Stimulated activated naive CD8-positive, alpha-beta T cell treated with anti-CD3 and anti-CD28 coated beads, Interleukin-15, Interleukin-2, amounts not matched to agents 100 ng/mL and 50 ng/mL, for 24 hours (primary cell): ENCODE data around the gene CALHM6.

Experiments used
- H3K27ac Mint-ChIP-seq: one replicate; pipeline ENCODE4 v1.8.0; 2021; ENCODE audit warnings: mild to moderate bottlenecking, mixed read lengths
- H3K27me3 Mint-ChIP-seq: one replicate; pipeline ENCODE4 v1.8.0; 2021; ENCODE audit warnings: mixed read lengths
- H3K36me3 Mint-ChIP-seq: one replicate; pipeline ENCODE4 v1.8.0; 2021; ENCODE audit warnings: low read depth, mixed read lengths
- H3K4me1 Mint-ChIP-seq: one replicate; pipeline ENCODE4 v1.8.0; 2021; ENCODE audit warnings: low read depth, mixed read lengths
- H3K4me3 Mint-ChIP-seq: one replicate; pipeline ENCODE4 v1.8.0; 2021; ENCODE audit warnings: mild to moderate bottlenecking, mixed read lengths
- H3K9me3 Mint-ChIP-seq: one replicate; pipeline ENCODE4 v1.8.0; 2021; ENCODE audit warnings: mixed read lengths

The CALHM6 gene

GRCh38 chr6:116437656-116438055, 23.5 kb upstream of the CALHM6 start:
- Mint-ChIP-seq H3K27me3 (peaks cover 11% of the 10 kb centered on the region), H3K27ac (no peak overlapping the region), H3K4me1 (no peaks in the 10 kb centered on the region), H3K36me3 (no peaks in the 10 kb centered on the region), H3K9me3 (no peaks in the 10 kb centered on the region), H3K4me3 (no peak overlapping the region)

GRCh38 chr6:116438590-116439448, 22.4 kb upstream of the CALHM6 start:
- Mint-ChIP-seq H3K9me3 (no peaks in the 10 kb centered on the region), H3K27ac (no peak overlapping the region), H3K36me3 (no peaks in the 10 kb centered on the region), H3K4me3 (no peak overlapping the region), H3K27me3 (peaks cover 17% of the 10 kb centered on the region), H3K4me1 (no peaks in the 10 kb centered on the region)

- no peaks in the 10 kb centered on the region for H3K4me1 Mint-ChIP-seq
- H3K36me3 Mint-ChIP-seq, result no peaks in the 10 kb centered on the region
- H3K27me3 Mint-ChIP-seq, result peaks cover 17% of the 10 kb centered on the region
- no peaks in the 10 kb centered on the region for H3K9me3 Mint-ChIP-seq
- H3K4me3 Mint-ChIP-seq, result no peak overlapping the region
- H3K27ac Mint-ChIP-seq, result no peak overlapping the region
Measured at GRCh38 chr6:116439522-116440051, 21.6 kb upstream of the CALHM6 start.

GRCh38 chr6:116443105-116443504, 18.1 kb upstream of the CALHM6 start:
- H3K4me3 Mint-ChIP-seq, result no peak overlapping the region
- no peak overlapping the region for H3K27ac Mint-ChIP-seq

GRCh38 chr6:116444092-116444491, 17.1 kb upstream of the CALHM6 start:
- Mint-ChIP-seq H3K36me3 (no peaks in the 10 kb centered on the region), H3K27me3 (peaks cover 24% of the 10 kb centered on the region), H3K27ac (no peak overlapping the region), H3K4me3 (no peak overlapping the region), H3K9me3 (no peaks in the 10 kb centered on the region), H3K4me1 (peaks cover 13% of the 10 kb centered on the region)

More at GRCh38 chr6:116443105-116443504, 18.1 kb upstream of the CALHM6 start:
- peaks cover 13% of the 10 kb centered on the region for H3K4me1 Mint-ChIP-seq
- no peaks in the 10 kb centered on the region for H3K36me3 Mint-ChIP-seq
- H3K9me3 Mint-ChIP-seq, result no peaks in the 10 kb centered on the region
- H3K27me3 Mint-ChIP-seq, result peaks cover 21% of the 10 kb centered on the region

GRCh38 chr6:116444575-116444974, 16.6 kb upstream of the CALHM6 start:
- H3K27me3 Mint-ChIP-seq, result peaks cover 25% of the 10 kb centered on the region
- no peaks in the 10 kb centered on the region for H3K36me3 Mint-ChIP-seq
- peaks cover 13% of the 10 kb centered on the region for H3K4me1 Mint-ChIP-seq
- no peaks in the 10 kb centered on the region for H3K9me3 Mint-ChIP-seq
- no peak overlapping the region for H3K27ac Mint-ChIP-seq
- no peak overlapping the region for H3K4me3 Mint-ChIP-seq

- Mint-ChIP-seq H3K9me3 (no peaks in the 10 kb centered on the region), H3K4me1 (peaks cover 13% of the 10 kb centered on the region), H3K27me3 (peaks cover 25% of the 10 kb centered on the region), H3K36me3 (no peaks in the 10 kb centered on the region), H3K27ac (no peak overlapping the region), H3K4me3 (no peak overlapping the region)
Measured at GRCh38 chr6:116445102-116445501, 16.1 kb upstream of the CALHM6 start.

GRCh38 chr6:116446399-116446798, 14.8 kb upstream of the CALHM6 start:
- H3K27me3 Mint-ChIP-seq, result peaks cover 30% of the 10 kb centered on the region
- H3K4me1 Mint-ChIP-seq, result peaks cover 18% of the 10 kb centered on the region
- no peaks in the 10 kb centered on the region for H3K9me3 Mint-ChIP-seq
- no peak overlapping the region for H3K27ac Mint-ChIP-seq
- no peaks in the 10 kb centered on the region for H3K36me3 Mint-ChIP-seq
- H3K4me3 Mint-ChIP-seq, result no peak overlapping the region

- no peaks in the 10 kb centered on the region for H3K36me3 Mint-ChIP-seq
- H3K27ac Mint-ChIP-seq, result no peak overlapping the region
- H3K27me3 Mint-ChIP-seq, result peaks cover 28% of the 10 kb centered on the region
- H3K9me3 Mint-ChIP-seq, result no peaks in the 10 kb centered on the region
- H3K4me3 Mint-ChIP-seq, result no peak overlapping the region
- peaks cover 20% of the 10 kb centered on the region for H3K4me1 Mint-ChIP-seq
Measured at GRCh38 chr6:116447052-116447451, 14.1 kb upstream of the CALHM6 start.

GRCh38 chr6:116447496-116448011, 13.6 kb upstream of the CALHM6 start:
- no peaks in the 10 kb centered on the region for H3K36me3 Mint-ChIP-seq
- peaks cover 20% of the 10 kb centered on the region for H3K4me1 Mint-ChIP-seq
- H3K9me3 Mint-ChIP-seq, result no peaks in the 10 kb centered on the region
- H3K27me3 Mint-ChIP-seq, result peaks cover 23% of the 10 kb centered on the region
- H3K4me3 Mint-ChIP-seq, result no peak overlapping the region
- H3K27ac Mint-ChIP-seq, result no peak overlapping the region

- no peaks in the 10 kb centered on the region for H3K9me3 Mint-ChIP-seq
- no peaks in the 10 kb centered on the region for H3K36me3 Mint-ChIP-seq
- no peak overlapping the region for H3K27ac Mint-ChIP-seq
- H3K27me3 Mint-ChIP-seq, result peaks cover 16% of the 10 kb centered on the region
- no peak overlapping the region for H3K4me3 Mint-ChIP-seq
- H3K4me1 Mint-ChIP-seq, result peaks cover 20% of the 10 kb centered on the region
Measured at GRCh38 chr6:116449565-116449964, 11.6 kb upstream of the CALHM6 start.

GRCh38 chr6:116450185-116450710, 10.9 kb upstream of the CALHM6 start:
- Mint-ChIP-seq H3K27me3 (peaks cover 16% of the 10 kb centered on the region), H3K36me3 (no peaks in the 10 kb centered on the region), H3K4me3 (no peak overlapping the region), H3K9me3 (no peaks in the 10 kb centered on the region), H3K27ac (no peak overlapping the region), H3K4me1 (peaks cover 14% of the 10 kb centered on the region)

GRCh38 chr6:116450769-116451740, 10.1 kb upstream of the CALHM6 start:
- Mint-ChIP-seq H3K4me3 (no peak overlapping the region), H3K4me1 (peaks cover 13% of the 10 kb centered on the region), H3K9me3 (no peaks in the 10 kb centered on the region), H3K36me3 (no peaks in the 10 kb centered on the region), H3K27me3 (peaks cover 16% of the 10 kb centered on the region), H3K27ac (no peak overlapping the region)

- H3K9me3 Mint-ChIP-seq, result no peaks in the 10 kb centered on the region
- peaks cover 13% of the 10 kb centered on the region for H3K4me1 Mint-ChIP-seq
- no peaks in the 10 kb centered on the region for H3K36me3 Mint-ChIP-seq
- H3K4me3 Mint-ChIP-seq, result no peak overlapping the region
- H3K27me3 Mint-ChIP-seq, result peaks cover 16% of the 10 kb centered on the region
- H3K27ac Mint-ChIP-seq, result no peak overlapping the region
Measured at GRCh38 chr6:116451916-116452315, 9.3 kb upstream of the CALHM6 start.
